GM23338 (cell line): Measurements from ENCODE around the gene TMEM134. TPM values are rescaled to one million over a fixed set of nuclear protein-coding genes. Genes with fewer than 3 reads are reported as not detected.
A peak's percentile ranks its signal among the peaks of the same experiment; 100 is the strongest.
"Not testable (repeated sequence)": the region's sequence is repeated elsewhere in the genome, so short reads cannot be mapped to it uniquely, and the experiment has no call there.

ENCODE experiments used
- ATAC-seq: fragments of 200-7000 bp; cut with Tn5 transposase; 3 replicates; pipeline ENCODE4 v1.9.1; 2020
- DNase-seq: peaks from one replicate; pipeline ENCODE4 v3.0.0-alpha.2; 2015; ENCODE audit warnings: low spot score
- H2AFZ ChIP-seq: fragments of 200-600 bp; sonication (generic); 2 replicates; pipeline ENCODE4 v1.8.0; 2016; ENCODE audit warnings: antibody characterized with exemption, mild to moderate bottlenecking, moderate library complexity
- H3F3A ChIP-seq: fragments of 200-600 bp; sonication (generic); replicated peaks from 2 replicates; pipeline ENCODE4 v1.8.0; 2017; ENCODE audit warnings: antibody characterized with exemption, mixed run types, low read depth
- H3K27ac ChIP-seq: fragments of 200-600 bp; sonication (generic); 2 replicates; pipeline ENCODE4 v1.6.1; 2016; ENCODE audit warnings: low read depth
- H3K27me3 ChIP-seq: fragments of 200-600 bp; sonication (generic); 2 replicates; pipeline ENCODE4 v1.8.0; 2016; ENCODE audit warnings: mild to moderate bottlenecking, mixed run types, moderate library complexity; ENCODE audit not compliant: insufficient read depth
- H3K36me3 ChIP-seq: fragments of 200-600 bp; sonication (generic); 2 replicates; pipeline ENCODE4 v1.8.0; 2016; ENCODE audit warnings: mild to moderate bottlenecking; ENCODE audit not compliant: insufficient read depth
- H3K4me1 ChIP-seq: fragments of 200-600 bp; sonication (generic); 2 replicates; pipeline ENCODE4 v1.8.0; 2016; ENCODE audit warnings: mild to moderate bottlenecking, moderate library complexity; ENCODE audit not compliant: insufficient read depth
- H3K4me2 ChIP-seq: fragments of 200-600 bp; sonication (generic); 2 replicates; pipeline ENCODE4 v1.7.1; 2017; ENCODE audit warnings: mixed run types
- H3K4me3 ChIP-seq: fragments of 200-600 bp; sonication (generic); 2 replicates; pipeline ENCODE4 v1.6.1; 2016; ENCODE audit warnings: mixed run types
- H3K79me2 ChIP-seq: fragments of 200-600 bp; sonication (generic); replicated peaks from 2 replicates; pipeline ENCODE4 v1.8.0; 2017; ENCODE audit warnings: mild to moderate bottlenecking; ENCODE audit not compliant: insufficient read depth
- H3K9me2 ChIP-seq: fragments of 200-600 bp; sonication (generic); 2 replicates; pipeline ENCODE4 v1.8.0; 2017; ENCODE audit not compliant: insufficient read depth
- H4K20me1 ChIP-seq: fragments of 200-600 bp; sonication (generic); replicated peaks from 2 replicates; pipeline ENCODE4 v1.8.0; 2017; ENCODE audit warnings: mild to moderate bottlenecking; ENCODE audit not compliant: insufficient read depth
- H3K27ac Mint-ChIP-seq: 2 replicates; pipeline ENCODE4 v1.8.0; 2020; ENCODE audit warnings: inconsistent platforms, mild to moderate bottlenecking, moderate library complexity, mixed read lengths
- H3K27me3 Mint-ChIP-seq: 3 replicates; pipeline ENCODE4 v1.8.0; 2022; ENCODE audit warnings: low read depth, mild to moderate bottlenecking, moderate library complexity, mixed read lengths, inconsistent platforms; ENCODE audit not compliant: insufficient read depth, poor library complexity
- H3K36me3 Mint-ChIP-seq: 3 replicates; pipeline ENCODE4 v1.8.0; 2021; ENCODE audit warnings: low read depth, mild to moderate bottlenecking, inconsistent platforms, moderate library complexity, mixed read lengths
- H3K4me1 Mint-ChIP-seq: 3 replicates; pipeline ENCODE4 v1.8.0; 2020; ENCODE audit warnings: mild to moderate bottlenecking, inconsistent platforms, mixed read lengths
- H3K4me3 Mint-ChIP-seq: 3 replicates; pipeline ENCODE4 v1.8.0; 2021; ENCODE audit warnings: moderate library complexity, mild to moderate bottlenecking, inconsistent platforms, mixed read lengths
- H3K9me3 Mint-ChIP-seq: 3 replicates; pipeline ENCODE4 v1.8.0; 2020; ENCODE audit warnings: moderate library complexity, mild to moderate bottlenecking, inconsistent platforms, mixed read lengths
- CREB1 ChIP-seq: fragments of 250-450 bp; sonication (Bioruptor Pico); IDR thresholded peaks from 2 replicates; pipeline ENCODE4 v1.5.0; 2020; ENCODE audit warnings: low read depth, mild to moderate bottlenecking, moderate library complexity
- JUNB ChIP-seq: IDR thresholded peaks from one replicate; pipeline ENCODE4 v1.6.1; 2016; ENCODE audit warnings: antibody characterized with exemption; ENCODE audit not compliant: unreplicated experiment
- POLR2AphosphoS5 ChIP-seq: IDR thresholded peaks from 2 replicates; pipeline ENCODE4 v1.6.1; 2016; ENCODE audit warnings: antibody characterized with exemption, low read depth
- ZNF462 ChIP-seq: fragments of 250-450 bp; sonication (Bioruptor Pico); IDR thresholded peaks from 2 replicates; pipeline ENCODE4 v1.5.0; 2020; ENCODE audit warnings: mild to moderate bottlenecking, moderate library complexity
- polyA plus RNA-seq: library from polyadenylated mRNA; unstranded; fragments of >200 nt; fragmentation: Nextera tagmentation; extraction: Ambion mirVana; gene quantifications from 2 replicates; pipeline ENCODE4 v1.2.1, GENCODE V29; 2016
- total RNA-seq: library from RNA; depleted of rRNA; stranded (reverse); fragments of >200 nt; shearing (Covaris generic); gene quantifications from 2 replicates; pipeline ENCODE4 v1.2.3, GENCODE V29; 2014
- TF ChIP-seq, protein P1 (sequence below): IDR thresholded peaks from 2 replicates; pipeline ENCODE4 v1.6.1; 2016; ENCODE audit warnings: antibody characterized with exemption

TMEM134 gene
- total and polyA plus RNA-seq, 2 experiments from 2014 or later = 61.4 to 69.2 TPM

GRCh38 chr11:67428052-67429001 lies 40.7 kb downstream of the TMEM134 start, which contains the start of gene RPS6KB2:
Gene RPS6KB2, plus strand, starts transcription at chr11:67428494. Its CDS starts 52 bp downstream, at chr11:67428546.
- peaks cover 6% of the 10 kb centered on the region; the same call in 1 of the 2 replicates for H3K4me1 ChIP-seq
- DNase-seq (peak; percentile 99), ATAC-seq (peak; percentile 91)
- H3K27ac Mint-ChIP-seq = peak within 1 kb of the TSS; percentile 93
- peaks cover 11% of the 10 kb centered on the region for H3K79me2 ChIP-seq
- peak; percentile 100 for TF ChIP-seq CREB1 (CRISPR knock-in tag)
- peak; percentile 74 for TF ChIP-seq POLR2AphosphoS5
- TF ChIP-seq JUNB = no peak
- TF ChIP-seq, protein P1, sequence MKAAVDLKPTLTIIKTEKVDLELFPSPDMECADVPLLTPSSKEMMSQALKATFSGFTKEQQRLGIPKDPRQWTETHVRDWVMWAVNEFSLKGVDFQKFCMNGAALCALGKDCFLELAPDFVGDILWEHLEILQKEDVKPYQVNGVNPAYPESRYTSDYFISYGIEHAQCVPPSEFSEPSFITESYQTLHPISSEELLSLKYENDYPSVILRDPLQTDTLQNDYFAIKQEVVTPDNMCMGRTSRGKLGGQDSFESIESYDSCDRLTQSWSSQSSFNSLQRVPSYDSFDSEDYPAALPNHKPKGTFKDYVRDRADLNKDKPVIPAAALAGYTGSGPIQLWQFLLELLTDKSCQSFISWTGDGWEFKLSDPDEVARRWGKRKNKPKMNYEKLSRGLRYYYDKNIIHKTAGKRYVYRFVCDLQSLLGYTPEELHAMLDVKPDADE = peak; percentile 92
- H2AFZ ChIP-seq = peak within 1 kb of the TSS; percentile 91
- peak within 1 kb of the TSS; percentile 98 for H3K4me2 ChIP-seq
- peak within 1 kb of the TSS; percentile 92 for H3K4me3 Mint-ChIP-seq
- peaks cover 3% of the 10 kb centered on the region for H3K4me1 Mint-ChIP-seq
- peak within 1 kb of the TSS; percentile 99 for H3K4me3 ChIP-seq
- H4K20me1 ChIP-seq = no peaks in the 10 kb centered on the region
- H3K27me3 ChIP-seq = no peaks in the 10 kb centered on the region
- peaks cover 13% of the 10 kb centered on the region; the same call in 1 of the 2 replicates for H3F3A ChIP-seq
- peaks cover 18% of the 10 kb centered on the region for H3K27me3 Mint-ChIP-seq
- peaks cover 16% of the 10 kb centered on the region for H3K36me3 Mint-ChIP-seq
- no peaks in the 10 kb centered on the region for H3K9me2 ChIP-seq
- H3K9me3 Mint-ChIP-seq = no peaks in the 10 kb centered on the region; the same call in 1 of the 3 replicates
- H3K36me3 ChIP-seq = no peaks in the 10 kb centered on the region
- H3K27ac ChIP-seq = peak within 1 kb of the TSS; percentile 75

GRCh38 chr11:67427364-67427859 lies 41.6 kb downstream of the TMEM134 start:
- not testable (repeated sequence) for ATAC-seq

DNA sequence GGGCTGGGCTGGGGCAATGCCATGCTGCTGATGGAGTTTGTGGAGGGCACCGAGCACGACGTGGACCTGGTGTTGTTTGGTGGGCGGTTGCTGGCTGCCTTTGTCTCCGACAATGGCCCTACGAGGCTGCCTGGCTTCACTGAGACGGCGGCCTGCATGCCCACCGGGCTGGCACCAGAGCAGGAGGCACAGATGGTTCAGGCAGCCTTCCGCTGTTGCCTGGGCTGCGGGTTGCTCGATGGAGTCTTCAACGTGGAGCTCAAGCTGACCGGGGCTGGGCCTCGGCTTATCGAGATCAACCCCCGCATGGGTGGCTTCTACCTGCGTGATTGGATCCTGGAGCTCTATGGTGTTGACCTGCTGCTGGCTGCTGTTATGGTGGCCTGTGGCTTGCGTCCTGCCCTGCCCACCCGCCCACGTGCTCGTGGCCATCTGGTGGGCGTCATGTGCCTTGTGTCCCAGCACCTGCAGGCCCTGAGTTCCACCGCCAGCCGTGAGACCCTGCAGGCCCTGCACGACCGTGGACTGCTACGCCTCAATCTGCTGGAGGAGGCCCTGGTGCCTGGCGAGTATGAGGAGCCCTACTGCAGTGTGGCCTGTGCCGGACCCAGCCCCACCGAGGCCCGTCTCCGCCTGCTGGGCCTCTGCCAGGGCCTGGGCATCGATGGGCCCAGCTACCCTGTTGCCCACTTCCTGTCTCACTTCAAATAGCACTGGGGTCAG lies 45.0 kb downstream of the TMEM134 start:
- ATAC-seq = no peak
- H3K36me3 Mint-ChIP-seq = no peaks in the 10 kb centered on the region
- H3K36me3 ChIP-seq = no peaks in the 10 kb centered on the region
- TF ChIP-seq ZNF462 = no peak

More at GRCh38 chr11:67427364-67427859, 41.6 kb downstream of the TMEM134 start:
- peak overlapping the region; percentile 75 for H3K27ac ChIP-seq
- peak overlapping the region; percentile 99 for H3K4me3 ChIP-seq
- not testable (repeated sequence) for H3K27me3 ChIP-seq, H3K36me3 ChIP-seq, H4K20me1 ChIP-seq, DNase-seq, H3K9me3 Mint-ChIP-seq, H3K4me1 Mint-ChIP-seq, H3K4me1 ChIP-seq, H3K9me2 ChIP-seq
- peak overlapping the region; percentile 98 for H3K4me2 ChIP-seq
- Mint-ChIP-seq H3K27ac (peak overlapping the region; percentile 93), H3K4me3 (peak overlapping the region; percentile 92), H3K36me3 (peaks cover 12% of the 10 kb centered on the region), H3K27me3 (peaks cover 23% of the 10 kb centered on the region)
- peaks cover 13% of the 10 kb centered on the region; the same call in 1 of the 2 replicates for H3F3A ChIP-seq
- peaks cover 11% of the 10 kb centered on the region for H3K79me2 ChIP-seq
- peak overlapping the region; percentile 66 for H2AFZ ChIP-seq

More for the DNA sequence above, 45.0 kb downstream of the TMEM134 start:
- peaks cover 9% of the 10 kb centered on the region; the same call in 2 of the 3 replicates for H3K4me1 Mint-ChIP-seq
- H4K20me1 ChIP-seq = no peaks in the 10 kb centered on the region
- H3K79me2 ChIP-seq = peaks cover 6% of the 10 kb centered on the region; the same call in 1 of the 2 replicates
- H3K4me3 Mint-ChIP-seq = no peak overlapping the region
- peaks cover 8% of the 10 kb centered on the region; the same call in 1 of the 2 replicates for H3F3A ChIP-seq
- H3K27ac Mint-ChIP-seq = no peak overlapping the region
- peaks cover 28% of the 10 kb centered on the region for H3K27me3 Mint-ChIP-seq
- H3K27me3 ChIP-seq = 0 out of 2 replicates have a peak, but pooled peaks cover 5% of the 10 kb centered on the region
- no peak overlapping the region for H3K4me3 ChIP-seq
- DNase-seq = no peak
- H3K9me3 Mint-ChIP-seq = no peaks in the 10 kb centered on the region; the same call in 2 of the 3 replicates
- no peak overlapping the region for H3K4me2 ChIP-seq
- 0 out of 2 replicates have a peak, but pooled peaks cover 7% of the 10 kb centered on the region for H3K4me1 ChIP-seq
- H2AFZ ChIP-seq = no peak overlapping the region
- H3K9me2 ChIP-seq = no peaks in the 10 kb centered on the region
- H3K27ac ChIP-seq = no peak overlapping the region
